Calu3 (cell line): ENCODE data around the gene SLC30A4. TPM values are rescaled to one million over a fixed set of nuclear protein-coding genes. Genes with fewer than 3 reads are reported as not detected.

Source experiments
- BruUV-seq: library from RNA; stranded (reverse); fragments of 400-500 nt; replicated peaks from 2 replicates; lab custom pipeline; 2021; lab: Mats Ljungman, UMichigan
- CTCF ChIA-PET: fragments of 300-600 bp; sonication (Branson Sonifier 250); formaldehyde crosslinking; loops from one replicate; lab custom pipeline; 2022; ENCODE audit warnings: antibody characterized with exemption; lab: Charles Lee
- DNase-seq: peaks from one replicate; pipeline ENCODE4 v3.0.0; 2022
- H3K27ac Mint-ChIP-seq: one replicate; pipeline ENCODE4 v1.8.0; 2022; ENCODE audit warnings: mixed read lengths; ENCODE audit not compliant: unreplicated experiment
- H3K27me3 Mint-ChIP-seq: one replicate; pipeline ENCODE4 v1.8.0; 2022; ENCODE audit warnings: mixed read lengths; ENCODE audit not compliant: unreplicated experiment
- H3K36me3 Mint-ChIP-seq: one replicate; pipeline ENCODE4 v1.8.0; 2022; ENCODE audit warnings: mild to moderate bottlenecking, moderate library complexity, mixed read lengths; ENCODE audit not compliant: insufficient read depth, unreplicated experiment
- H3K4me1 Mint-ChIP-seq: one replicate; pipeline ENCODE4 v1.8.0; 2022; ENCODE audit warnings: mild to moderate bottlenecking, low read depth, mixed read lengths; ENCODE audit not compliant: unreplicated experiment
- H3K4me3 Mint-ChIP-seq: one replicate; pipeline ENCODE4 v1.8.0; 2022; ENCODE audit warnings: mild to moderate bottlenecking, low read depth, moderate library complexity, mixed read lengths; ENCODE audit not compliant: unreplicated experiment
- H3K9me3 Mint-ChIP-seq: one replicate; pipeline ENCODE4 v1.8.0; 2022; ENCODE audit warnings: low read depth, mixed read lengths; ENCODE audit not compliant: unreplicated experiment
- CTCF ChIP-seq: fragments of 200-600 bp; IDR thresholded peaks from one replicate; pipeline ENCODE4 v1.8.0; 2022; ENCODE audit warnings: antibody characterized with exemption; ENCODE audit not compliant: unreplicated experiment
- intact Hi-C: fragments of 100-400 bp; cut with micrococcal nuclease; formaldehyde crosslinking; loops from one replicate; pipeline ENCODE4 v1.10.0; 2022; ENCODE audit not compliant: unreplicated experiment
- total RNA-seq: library from RNA; stranded (reverse); gene quantifications from 2 replicates; pipeline ENCODE4 v1.2.3, GENCODE V29; 2022

SLC30A4 gene
- total RNA-seq, 1 experiment from 2014 or later = 2.3 TPM

- H3K4me3 Mint-ChIP-seq = no peak overlapping the region
- TF ChIP-seq CTCF = no peak
- CTCF ChIA-PET = no interaction called here
- no peaks in the 10 kb centered on the region for H3K27me3 Mint-ChIP-seq
- intact Hi-C loops = no loop called here
- H3K27ac Mint-ChIP-seq = no peak overlapping the region
- no TSS peak for BruUV-seq
- H3K4me1 Mint-ChIP-seq = peaks cover 11% of the 10 kb centered on the region
- H3K36me3 Mint-ChIP-seq = no peaks in the 10 kb centered on the region
- no peaks in the 10 kb centered on the region for H3K9me3 Mint-ChIP-seq
- no peak for DNase-seq
Observed at GRCh38 chr15:45549541-45550220, 27.1 kb upstream of the SLC30A4 start.

- H3K9me3 Mint-ChIP-seq = no peaks in the 10 kb centered on the region
- no peaks in the 10 kb centered on the region for H3K27me3 Mint-ChIP-seq
- no peak for DNase-seq
- BruUV-seq = no TSS peak
- H3K4me1 Mint-ChIP-seq = peaks cover 11% of the 10 kb centered on the region
- CTCF ChIA-PET = interaction anchor here (1.2 kb wide), 1 partner anchor 14 kb away, joined by 5 read pairs; no protein-coding TSS in a partner anchor
- no peak overlapping the region for H3K27ac Mint-ChIP-seq
- no peaks in the 10 kb centered on the region for H3K36me3 Mint-ChIP-seq
- intact Hi-C loops = no loop called here
- no peak for TF ChIP-seq CTCF
- no peak overlapping the region for H3K4me3 Mint-ChIP-seq
Observed at GRCh38 chr15:45548753-45549520, 26.4 kb upstream of the SLC30A4 start.

DNA sequence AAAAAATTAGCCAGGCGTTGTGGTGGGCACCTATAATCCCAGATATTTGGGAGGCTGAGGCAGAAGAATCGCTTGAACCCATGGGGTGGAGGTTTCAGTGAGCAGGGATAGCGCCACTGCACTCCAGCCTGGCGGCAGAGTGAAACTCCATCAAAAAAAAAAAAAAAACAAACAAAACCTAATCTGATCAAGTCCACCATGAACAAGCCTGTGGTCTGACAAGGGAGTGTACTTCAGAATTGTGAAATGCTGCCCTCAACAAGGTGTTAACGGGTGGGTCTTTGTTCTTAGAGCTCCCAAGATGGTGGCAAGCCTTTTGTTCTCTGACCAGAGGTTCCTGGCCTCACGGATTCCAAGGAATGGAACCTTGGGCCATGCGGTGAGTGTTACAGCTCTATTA, 24.2 kb upstream of the SLC30A4 start:
- Mint-ChIP-seq H3K4me3 (no peak overlapping the region), H3K36me3 (no peaks in the 10 kb centered on the region), H3K9me3 (no peaks in the 10 kb centered on the region), H3K4me1 (peaks cover 11% of the 10 kb centered on the region), H3K27ac (no peak overlapping the region), H3K27me3 (no peaks in the 10 kb centered on the region)
- BruUV-seq = no TSS peak
- TF ChIP-seq CTCF = no peak
- intact Hi-C loops = no loop called here
- no peak for DNase-seq
- CTCF ChIA-PET = no interaction called here

DNA sequence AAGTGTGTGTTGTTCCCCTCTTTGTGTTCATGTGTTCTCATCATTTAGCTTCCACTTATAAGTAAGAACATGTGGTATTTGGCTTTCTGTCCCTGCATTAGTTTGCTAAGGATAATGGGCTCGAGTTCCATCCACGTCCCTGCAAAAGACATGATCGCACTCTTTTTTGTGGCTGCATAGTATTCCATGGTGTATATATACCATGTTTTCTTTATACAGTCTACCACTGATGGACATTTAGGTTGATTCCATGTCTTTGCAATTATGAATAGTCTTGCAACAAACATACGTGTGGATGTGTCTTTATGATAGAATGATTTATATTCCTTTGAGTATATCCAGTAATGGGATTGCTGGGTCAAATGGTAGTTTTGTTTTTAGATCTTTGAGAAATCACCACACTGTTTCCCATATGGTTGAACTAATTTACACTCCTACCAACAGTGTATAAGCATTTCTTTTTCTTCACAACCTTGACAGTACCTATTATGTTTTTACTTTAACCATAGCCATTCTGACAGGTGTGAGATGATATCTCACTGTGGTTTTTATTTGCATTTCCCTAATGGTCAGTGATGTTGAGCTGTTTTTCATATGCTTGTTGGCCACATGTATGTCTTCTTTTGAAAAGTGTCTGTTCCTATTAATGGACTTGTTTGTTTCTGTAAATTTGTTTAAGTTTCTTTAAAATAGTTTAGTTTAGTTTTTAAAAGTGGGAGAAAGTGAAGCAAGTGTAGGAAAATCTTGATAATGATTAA, 21.9 kb upstream of the SLC30A4 start:
- intact Hi-C loops = no loop called here
- Mint-ChIP-seq H3K27ac (no peak overlapping the region), H3K9me3 (no peaks in the 10 kb centered on the region), H3K4me3 (no peak overlapping the region), H3K36me3 (no peaks in the 10 kb centered on the region), H3K27me3 (no peaks in the 10 kb centered on the region), H3K4me1 (peaks cover 7% of the 10 kb centered on the region)
- CTCF ChIA-PET = no interaction called here
- no TSS peak for BruUV-seq
- TF ChIP-seq CTCF = no peak
- no peak for DNase-seq
